Brain microvascular endothelial cell (primary cell): ENCODE data around the gene SMIM10L1.

ENCODE experiments used
- DNase-seq: peaks from one replicate; pipeline ENCODE4 v3.0.0-alpha.2; 2020
- H3K27ac ChIP-seq: fragments of 250-450 bp; sonication (Bioruptor Pico); 2 replicates; pipeline ENCODE4 v1.5.1; 2020; ENCODE audit warnings: mild to moderate bottlenecking, moderate library complexity
- H3K27me3 ChIP-seq: fragments of 250-450 bp; sonication (Bioruptor Pico); replicated peaks from 2 replicates; pipeline ENCODE4 v1.5.1; 2020; ENCODE audit warnings: mild to moderate bottlenecking
- H3K36me3 ChIP-seq: fragments of 250-450 bp; sonication (Bioruptor Pico); replicated peaks from 2 replicates; pipeline ENCODE4 v1.5.1; 2020; ENCODE audit warnings: mild to moderate bottlenecking
- H3K4me3 ChIP-seq: 2 replicates; pipeline ENCODE4 v1.5.1; 2011; ENCODE audit warnings: low read depth, mild to moderate bottlenecking, control low read depth, low read length, moderate library complexity
- in situ Hi-C: cut with HindIII; loops from 2 replicates; pipeline ENCODE4 v1.10.0; 2017; ENCODE audit warnings: low sequenced_read_pairs, low pct_ligation_motif_present
- TF ChIP-seq, protein P1 (sequence below): IDR thresholded peaks from 2 replicates; pipeline ENCODE4 v1.5.1; 2011; ENCODE audit warnings: low read depth, mild to moderate bottlenecking, moderate library complexity, low read length, control low read depth, inconsistent platforms; ENCODE audit errors: missing control alignments

SMIM10L1 gene

GRCh38 chr12:11186837-11187236, 15.8 kb downstream of the SMIM10L1 start, which contains the start of gene TAS2R42:
Gene TAS2R42, minus strand, starts transcription at chr12:11186937. Its CDS starts 0 bp downstream, at chr12:11186937.
- no peak for DNase-seq
- Histone ChIP-seq H3K27me3 (peaks cover 2% of the 10 kb centered on the region), H3K4me3 (no peak within 1 kb of the TSS), H3K27ac (no peak within 1 kb of the TSS), H3K36me3 (no peaks in the 10 kb centered on the region)
- TF ChIP-seq, protein P1, sequence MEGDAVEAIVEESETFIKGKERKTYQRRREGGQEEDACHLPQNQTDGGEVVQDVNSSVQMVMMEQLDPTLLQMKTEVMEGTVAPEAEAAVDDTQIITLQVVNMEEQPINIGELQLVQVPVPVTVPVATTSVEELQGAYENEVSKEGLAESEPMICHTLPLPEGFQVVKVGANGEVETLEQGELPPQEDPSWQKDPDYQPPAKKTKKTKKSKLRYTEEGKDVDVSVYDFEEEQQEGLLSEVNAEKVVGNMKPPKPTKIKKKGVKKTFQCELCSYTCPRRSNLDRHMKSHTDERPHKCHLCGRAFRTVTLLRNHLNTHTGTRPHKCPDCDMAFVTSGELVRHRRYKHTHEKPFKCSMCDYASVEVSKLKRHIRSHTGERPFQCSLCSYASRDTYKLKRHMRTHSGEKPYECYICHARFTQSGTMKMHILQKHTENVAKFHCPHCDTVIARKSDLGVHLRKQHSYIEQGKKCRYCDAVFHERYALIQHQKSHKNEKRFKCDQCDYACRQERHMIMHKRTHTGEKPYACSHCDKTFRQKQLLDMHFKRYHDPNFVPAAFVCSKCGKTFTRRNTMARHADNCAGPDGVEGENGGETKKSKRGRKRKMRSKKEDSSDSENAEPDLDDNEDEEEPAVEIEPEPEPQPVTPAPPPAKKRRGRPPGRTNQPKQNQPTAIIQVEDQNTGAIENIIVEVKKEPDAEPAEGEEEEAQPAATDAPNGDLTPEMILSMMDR, result no peak
- in situ Hi-C loops, result no loop called here

DNA sequence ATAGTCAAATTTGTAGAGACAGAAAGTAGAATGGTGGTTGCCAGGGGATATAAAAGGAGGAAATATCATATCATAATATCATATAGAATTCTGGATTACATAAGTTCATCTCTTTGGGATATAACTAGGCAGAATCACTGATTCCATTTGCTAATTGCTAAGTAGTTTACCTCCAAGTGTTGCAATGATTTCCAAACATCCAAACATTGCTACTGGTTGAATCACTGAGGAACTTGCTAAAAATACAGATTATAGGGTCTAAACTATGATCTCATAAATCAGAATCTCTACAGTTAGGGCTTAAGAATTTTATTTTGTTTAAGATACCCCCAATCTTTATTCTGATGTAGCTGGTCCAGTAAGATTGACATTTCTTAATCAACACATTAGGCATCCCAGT, 31.8 kb downstream of the SMIM10L1 start:
- TF ChIP-seq, protein P1, result no peak
- Histone ChIP-seq H3K4me3 (no peak overlapping the region), H3K27ac (no peak overlapping the region), H3K27me3 (no peaks in the 10 kb centered on the region), H3K36me3 (no peaks in the 10 kb centered on the region)
- in situ Hi-C loops, result no loop called here
- no peak for DNase-seq

DNA sequence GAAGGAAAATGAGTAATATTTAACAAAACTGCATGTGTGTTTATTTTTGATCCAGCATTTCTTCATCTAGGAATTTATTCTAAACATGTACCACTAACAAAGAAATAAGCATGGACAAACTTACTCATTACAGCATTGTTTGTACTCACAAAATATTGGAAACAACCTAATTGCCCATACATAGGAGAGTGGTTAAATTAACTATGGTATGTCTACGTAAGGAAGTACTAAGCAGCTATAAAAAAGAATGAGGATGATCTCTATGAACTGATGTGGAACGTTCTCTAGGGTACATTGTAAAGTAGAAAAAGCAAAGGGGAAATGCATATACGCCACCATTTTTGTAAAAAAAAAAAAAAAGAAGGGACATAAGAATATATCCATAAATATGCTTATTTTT, 33.2 kb downstream of the SMIM10L1 start:
- no peaks in the 10 kb centered on the region for H3K36me3 ChIP-seq
- DNase-seq, result no peak
- TF ChIP-seq, protein P1, result no peak
- H3K27ac ChIP-seq, result no peak overlapping the region
- no peaks in the 10 kb centered on the region for H3K27me3 ChIP-seq
- no peak overlapping the region for H3K4me3 ChIP-seq
- in situ Hi-C loops, result no loop called here

DNA sequence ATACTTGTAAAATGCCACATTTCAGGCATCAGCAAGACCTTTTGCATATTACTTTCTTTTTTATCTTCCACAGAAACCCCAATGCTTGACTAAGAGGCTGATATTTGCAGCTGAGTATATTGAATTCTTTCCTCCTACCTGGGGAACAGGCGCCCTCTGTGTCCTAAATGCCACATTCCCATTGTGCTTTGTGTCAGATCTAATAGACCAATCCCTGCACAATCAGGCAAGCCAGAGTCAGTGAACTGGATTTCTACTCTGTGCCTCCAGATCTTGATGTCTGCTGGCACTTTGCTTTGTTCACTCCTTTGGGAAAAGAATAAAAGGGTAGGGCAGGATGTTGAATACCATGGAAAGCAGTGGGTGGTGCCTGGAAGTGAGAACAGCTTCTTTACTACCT, 38.1 kb downstream of the SMIM10L1 start:
- Histone ChIP-seq H3K36me3 (no peaks in the 10 kb centered on the region), H3K27ac (no peak overlapping the region), H3K4me3 (no peak overlapping the region), H3K27me3 (no peaks in the 10 kb centered on the region)
- TF ChIP-seq, protein P1, result no peak
- in situ Hi-C loops, result no loop called here
- no peak for DNase-seq
